ENCODE measurements around the gene KATNA1.
A peak's percentile ranks its signal among the peaks of the same experiment; 100 is the strongest.
"Not testable (repeated sequence)": the region's sequence is repeated elsewhere in the genome, so short reads cannot be mapped to it uniquely, and the experiment has no call there.

Gene KATNA1

DNA sequence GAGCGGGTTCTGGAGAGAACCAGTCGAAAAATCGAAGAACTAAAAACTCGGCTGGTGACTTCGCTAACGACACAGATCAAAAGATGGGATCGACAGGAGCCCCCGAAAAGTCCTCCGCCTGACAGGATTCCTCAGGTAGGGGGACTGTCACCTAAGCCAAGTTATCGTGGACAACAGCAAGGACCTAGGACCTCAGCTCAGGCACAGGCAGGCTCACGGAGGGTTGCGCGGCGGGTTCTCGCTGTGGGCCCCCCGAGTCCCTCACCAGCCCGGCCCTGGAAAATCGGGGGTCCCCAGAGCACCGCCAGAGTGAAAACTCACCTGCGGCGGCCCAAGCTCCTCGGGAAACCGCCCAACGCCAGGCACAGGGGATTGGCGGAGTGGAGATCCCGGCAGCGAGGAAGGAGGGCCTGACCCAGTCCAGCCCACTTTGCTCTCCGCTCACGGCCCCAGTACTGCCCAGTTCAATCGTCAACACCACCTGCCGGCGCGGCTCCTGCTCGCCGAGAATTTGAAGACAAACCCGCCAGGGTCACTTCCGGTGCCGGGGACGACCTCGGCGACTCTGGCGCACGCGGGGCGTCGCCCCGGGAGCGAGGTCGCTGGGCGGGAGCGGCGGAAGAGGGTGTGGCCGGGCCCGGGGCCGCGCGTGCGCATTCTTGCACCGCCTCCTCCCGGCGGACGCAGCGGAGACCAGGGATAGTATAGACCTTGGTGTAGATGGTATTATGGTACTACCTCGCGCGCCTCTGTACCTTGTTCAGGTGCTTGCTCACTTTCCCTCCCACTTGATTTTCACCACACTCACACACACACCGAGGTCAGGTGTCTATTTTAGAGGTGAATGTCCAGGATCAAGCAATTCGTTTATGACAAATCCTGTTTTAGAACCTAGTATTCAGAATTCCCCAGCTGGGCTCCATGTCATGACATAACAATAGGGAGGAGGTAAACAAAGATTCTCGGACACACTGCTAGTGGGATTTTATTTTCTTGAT is at the start of gene KATNA1:
KATNA1 (minus strand) TSS at position 567 of the 998 bp plus-strand sequence. CDS start 10,167 bp downstream, outside the sequence.
- TF ChIP-seq, protein P1, sequence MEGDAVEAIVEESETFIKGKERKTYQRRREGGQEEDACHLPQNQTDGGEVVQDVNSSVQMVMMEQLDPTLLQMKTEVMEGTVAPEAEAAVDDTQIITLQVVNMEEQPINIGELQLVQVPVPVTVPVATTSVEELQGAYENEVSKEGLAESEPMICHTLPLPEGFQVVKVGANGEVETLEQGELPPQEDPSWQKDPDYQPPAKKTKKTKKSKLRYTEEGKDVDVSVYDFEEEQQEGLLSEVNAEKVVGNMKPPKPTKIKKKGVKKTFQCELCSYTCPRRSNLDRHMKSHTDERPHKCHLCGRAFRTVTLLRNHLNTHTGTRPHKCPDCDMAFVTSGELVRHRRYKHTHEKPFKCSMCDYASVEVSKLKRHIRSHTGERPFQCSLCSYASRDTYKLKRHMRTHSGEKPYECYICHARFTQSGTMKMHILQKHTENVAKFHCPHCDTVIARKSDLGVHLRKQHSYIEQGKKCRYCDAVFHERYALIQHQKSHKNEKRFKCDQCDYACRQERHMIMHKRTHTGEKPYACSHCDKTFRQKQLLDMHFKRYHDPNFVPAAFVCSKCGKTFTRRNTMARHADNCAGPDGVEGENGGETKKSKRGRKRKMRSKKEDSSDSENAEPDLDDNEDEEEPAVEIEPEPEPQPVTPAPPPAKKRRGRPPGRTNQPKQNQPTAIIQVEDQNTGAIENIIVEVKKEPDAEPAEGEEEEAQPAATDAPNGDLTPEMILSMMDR (IDR thresholded peaks at IDR 0.05; ENCODE audit: extremely low read depth, missing control alignments) = no peak
- DNase-seq (ENCODE audit: low spot score) = peak; percentile 95

DNA sequence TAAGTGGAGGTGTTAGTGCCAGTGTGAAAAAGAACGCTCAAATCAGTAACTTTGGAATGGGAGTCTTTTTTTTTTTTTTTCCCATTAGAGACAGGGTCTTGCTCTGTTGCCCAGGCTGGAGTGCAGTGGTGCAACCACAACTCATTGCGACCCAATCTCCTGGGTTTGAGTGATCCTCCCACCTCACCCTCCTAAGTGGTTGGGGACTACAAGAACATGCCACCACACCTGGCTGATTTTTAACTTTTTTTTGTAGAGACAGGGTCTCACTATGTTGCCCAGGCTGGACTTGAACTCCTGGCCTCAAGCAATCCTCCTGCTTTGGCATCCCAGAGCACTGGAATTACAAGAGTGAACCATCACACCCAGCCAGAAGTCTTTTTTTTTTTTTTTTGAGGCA is 49.7 kb upstream of the KATNA1 start:
- DNase-seq (ENCODE audit: low spot score) = no peak
- TF ChIP-seq, protein P1 (IDR thresholded peaks at IDR 0.05; ENCODE audit: extremely low read depth, missing control alignments) = no peak

DNA sequence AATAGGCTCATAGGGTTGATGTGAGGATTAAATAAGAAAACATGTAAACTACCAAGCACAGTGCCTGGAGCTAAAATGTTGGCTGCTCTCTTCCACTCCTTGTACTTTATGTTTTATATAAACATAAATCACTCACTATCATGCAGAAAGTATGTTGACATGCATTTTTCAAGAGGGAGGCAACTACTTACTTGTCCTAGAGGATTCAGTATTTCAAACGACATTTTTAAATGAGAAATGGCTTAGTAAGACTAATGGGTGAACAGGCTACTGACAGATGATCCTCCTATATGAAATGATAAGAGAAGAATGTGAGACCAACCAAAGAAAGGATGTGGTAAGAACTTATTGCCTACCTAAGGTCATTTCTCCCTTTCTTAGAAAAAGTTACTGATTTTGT is 48.4 kb upstream of the KATNA1 start:
- DNase-seq (ENCODE audit: low spot score) = no peak
- TF ChIP-seq, protein P1 (IDR thresholded peaks at IDR 0.05; ENCODE audit: extremely low read depth, missing control alignments) = no peak

DNA sequence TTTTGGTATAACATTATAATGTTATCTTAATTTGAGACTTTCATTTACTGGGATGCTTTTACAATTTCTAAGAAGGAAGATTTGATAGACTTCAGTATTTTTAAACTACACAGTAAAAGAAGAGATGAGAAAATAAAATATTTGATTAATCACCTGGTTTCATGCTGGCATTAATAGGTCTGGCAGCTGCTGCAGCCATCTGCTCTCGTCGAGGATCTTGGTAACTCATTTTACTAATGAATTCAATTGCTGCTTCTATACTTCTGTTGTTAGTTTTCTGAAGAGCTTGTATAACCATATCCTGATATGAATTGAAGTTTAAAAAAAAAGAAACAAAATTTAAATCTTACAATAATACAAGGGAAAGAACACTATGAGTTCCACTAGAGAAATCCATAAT is 46.4 kb upstream of the KATNA1 start:
- TF ChIP-seq, protein P1 (IDR thresholded peaks at IDR 0.05; ENCODE audit: extremely low read depth, missing control alignments) = no peak
- DNase-seq (ENCODE audit: low spot score) = no peak

DNA sequence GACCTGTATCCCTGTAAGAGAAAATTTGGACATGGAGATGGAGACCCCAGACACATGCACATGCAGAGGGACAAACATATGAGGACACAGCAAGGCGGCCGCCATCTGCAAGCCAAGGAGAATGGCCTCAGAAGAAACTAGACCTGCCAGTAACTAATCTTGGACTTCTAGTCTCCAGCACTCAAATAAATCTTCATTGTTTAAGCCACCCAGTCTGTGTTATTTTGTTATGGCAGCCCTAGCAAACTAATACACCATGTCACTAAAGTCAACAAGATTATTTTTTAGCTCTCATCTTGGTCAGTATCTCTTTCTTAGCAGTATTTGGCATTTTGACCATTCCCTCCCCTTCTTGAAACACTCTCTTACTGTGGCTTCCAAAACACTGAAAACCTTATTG is 42.7 kb upstream of the KATNA1 start:
- DNase-seq (ENCODE audit: low spot score) = no peak
- TF ChIP-seq, protein P1 (IDR thresholded peaks at IDR 0.05; ENCODE audit: extremely low read depth, missing control alignments) = no peak

DNA sequence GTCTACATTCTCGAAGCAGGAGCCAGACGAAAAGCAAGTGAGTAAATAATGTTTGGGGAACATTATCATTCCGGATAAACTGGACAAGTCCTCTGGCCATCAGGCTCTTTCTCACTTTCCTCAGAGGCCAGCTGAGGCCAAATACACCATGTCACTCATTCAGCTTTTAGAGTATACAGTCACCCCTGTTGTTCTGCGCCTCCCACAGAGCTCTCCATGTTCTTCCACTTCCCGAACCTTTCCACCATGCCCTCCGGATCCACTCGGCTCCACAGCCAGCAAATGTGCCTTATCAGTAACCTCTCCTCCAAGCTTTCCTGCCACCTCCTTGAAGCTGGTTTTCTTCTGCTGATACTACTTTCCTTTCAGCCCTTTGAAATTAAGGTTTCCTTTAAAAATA is 37.7 kb upstream of the KATNA1 start:
- no peak for DNase-seq (ENCODE audit: low spot score)
- TF ChIP-seq, protein P1 (IDR thresholded peaks at IDR 0.05; ENCODE audit: extremely low read depth, missing control alignments) = no peak

DNA sequence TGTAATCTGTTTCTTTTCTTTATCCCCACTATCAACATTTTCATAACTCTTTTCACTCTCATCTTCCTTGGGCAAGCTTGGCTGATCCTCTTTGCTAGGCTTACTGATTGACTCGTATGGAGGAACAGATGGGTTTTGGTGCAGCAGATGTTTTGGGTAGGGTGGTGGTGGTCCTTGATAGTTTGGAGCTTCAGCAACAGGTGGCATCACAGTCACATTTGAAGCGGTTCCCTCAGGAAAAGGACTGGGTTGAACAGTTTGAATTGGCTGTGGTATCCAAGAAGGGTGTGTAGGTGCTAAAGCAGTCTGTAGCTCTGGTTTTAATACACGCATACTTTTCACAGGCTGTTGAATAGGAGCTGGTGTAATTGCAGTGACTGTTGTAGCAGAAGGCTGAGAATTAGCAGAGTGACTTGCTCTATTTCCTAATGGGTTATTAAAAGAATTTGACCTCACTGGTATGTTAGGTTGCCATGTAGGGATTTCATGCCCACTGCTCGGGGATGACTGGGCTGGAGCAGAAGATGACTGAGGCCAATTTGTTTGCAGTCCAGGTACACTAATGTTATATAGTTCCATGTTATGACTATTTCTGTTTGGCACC is 34.8 kb upstream of the KATNA1 start:
- no peak for DNase-seq (ENCODE audit: low spot score)
- TF ChIP-seq, protein P1 (IDR thresholded peaks at IDR 0.05; ENCODE audit: extremely low read depth, missing control alignments) = no peak

DNA sequence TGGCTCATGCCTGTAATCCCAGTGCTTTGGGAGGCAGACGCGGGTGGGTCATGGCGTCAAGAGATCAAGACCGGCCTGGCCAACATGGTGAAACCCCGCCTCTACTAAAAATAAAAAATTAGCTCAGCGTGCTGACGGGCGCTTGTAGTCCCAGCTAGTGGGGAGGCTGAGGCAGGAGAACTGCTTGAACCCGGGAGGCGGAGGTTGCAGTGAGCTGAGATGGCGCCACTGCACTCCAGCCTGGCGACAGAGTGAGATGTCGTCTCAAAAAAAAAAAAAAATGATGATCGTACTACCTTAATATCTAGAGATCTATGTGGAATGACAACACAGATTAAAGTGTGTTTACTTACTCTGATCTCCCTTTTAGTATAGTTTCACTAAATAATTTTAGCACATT is 33.3 kb upstream of the KATNA1 start:
- DNase-seq (ENCODE audit: low spot score) = not testable (repeated sequence)
